Measurements from ENCODE around the gene TCF7L2.

TCF7L2 gene

DNA sequence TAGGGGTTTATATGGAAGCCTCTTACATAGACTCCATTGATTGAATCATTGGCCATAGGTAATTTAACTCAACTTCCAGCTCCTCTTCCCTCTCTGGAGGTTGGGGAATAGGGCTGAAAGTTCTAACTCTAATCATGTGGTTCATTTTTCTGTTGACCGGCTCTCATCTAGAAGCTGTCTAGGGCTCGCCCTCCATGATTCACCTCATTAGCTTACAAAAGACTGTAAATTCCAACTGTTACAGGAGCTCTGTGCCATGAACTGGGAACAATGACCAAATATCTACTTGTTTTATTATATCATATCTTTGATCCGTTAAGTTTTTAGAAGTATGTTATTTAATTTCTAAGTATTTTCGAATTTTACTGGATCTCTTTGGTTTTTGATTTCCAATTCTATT, 263.0 kb downstream of the TCF7L2 start:
- in situ Hi-C loops (cut with MboI; ENCODE audit: low sequenced_read_pairs, unreplicated experiment), result no loop called here
- TF ChIP-seq, protein P1, sequence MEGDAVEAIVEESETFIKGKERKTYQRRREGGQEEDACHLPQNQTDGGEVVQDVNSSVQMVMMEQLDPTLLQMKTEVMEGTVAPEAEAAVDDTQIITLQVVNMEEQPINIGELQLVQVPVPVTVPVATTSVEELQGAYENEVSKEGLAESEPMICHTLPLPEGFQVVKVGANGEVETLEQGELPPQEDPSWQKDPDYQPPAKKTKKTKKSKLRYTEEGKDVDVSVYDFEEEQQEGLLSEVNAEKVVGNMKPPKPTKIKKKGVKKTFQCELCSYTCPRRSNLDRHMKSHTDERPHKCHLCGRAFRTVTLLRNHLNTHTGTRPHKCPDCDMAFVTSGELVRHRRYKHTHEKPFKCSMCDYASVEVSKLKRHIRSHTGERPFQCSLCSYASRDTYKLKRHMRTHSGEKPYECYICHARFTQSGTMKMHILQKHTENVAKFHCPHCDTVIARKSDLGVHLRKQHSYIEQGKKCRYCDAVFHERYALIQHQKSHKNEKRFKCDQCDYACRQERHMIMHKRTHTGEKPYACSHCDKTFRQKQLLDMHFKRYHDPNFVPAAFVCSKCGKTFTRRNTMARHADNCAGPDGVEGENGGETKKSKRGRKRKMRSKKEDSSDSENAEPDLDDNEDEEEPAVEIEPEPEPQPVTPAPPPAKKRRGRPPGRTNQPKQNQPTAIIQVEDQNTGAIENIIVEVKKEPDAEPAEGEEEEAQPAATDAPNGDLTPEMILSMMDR (IDR thresholded peaks at IDR 0.05; ENCODE audit: borderline replicate concordance, control extremely low read depth, extremely low read depth, insufficient read depth, missing control alignments), result no peak

DNA sequence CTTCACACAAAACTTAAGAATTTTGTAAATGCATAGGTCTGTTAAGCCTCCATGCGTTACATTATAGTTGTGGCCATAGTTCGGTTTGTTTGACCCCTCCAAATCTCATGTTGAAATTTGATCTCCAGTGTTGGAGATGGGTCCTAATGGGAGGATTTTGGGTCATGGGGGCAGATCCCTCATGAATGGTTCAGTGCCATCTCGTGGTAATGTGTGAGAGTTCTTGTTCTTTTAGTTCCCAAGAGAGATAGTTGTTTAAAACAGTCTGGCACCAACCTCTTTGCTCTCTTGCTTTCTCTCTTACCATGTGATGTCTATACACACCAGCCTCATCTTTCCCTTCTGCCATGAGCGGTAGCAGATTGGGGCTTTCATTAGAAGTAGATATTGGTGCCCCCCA, 264.3 kb downstream of the TCF7L2 start:
- in situ Hi-C loops (cut with MboI; ENCODE audit: low sequenced_read_pairs, unreplicated experiment), result no loop called here
- DNase-seq (ENCODE audit: low spot score), result no peak
- TF ChIP-seq, protein P1 (IDR thresholded peaks at IDR 0.05; ENCODE audit: borderline replicate concordance, control extremely low read depth, extremely low read depth, insufficient read depth, missing control alignments), result no peak

More for the DNA sequence above, 263.0 kb downstream of the TCF7L2 start:
- DNase-seq (ENCODE audit: low spot score), result no peak

DNA sequence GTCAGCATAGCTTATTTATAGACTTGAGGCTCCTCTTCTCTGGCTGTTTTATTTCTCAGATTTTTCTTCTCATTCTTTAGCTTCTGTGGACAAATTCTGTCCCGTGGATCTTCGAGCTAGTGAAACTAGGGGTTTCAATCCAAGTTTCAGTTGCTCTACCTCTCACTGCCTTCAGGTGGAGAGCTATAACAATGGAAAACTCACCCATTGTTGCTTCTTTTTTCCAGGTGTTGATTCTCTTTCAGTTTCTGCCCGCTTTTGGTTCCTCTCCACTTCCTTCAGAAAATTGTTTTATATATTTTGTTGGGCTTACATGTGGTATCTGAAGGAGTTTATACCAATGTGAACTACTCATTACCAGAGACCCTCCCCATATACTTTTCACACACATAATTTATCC, 266.1 kb downstream of the TCF7L2 start:
- TF ChIP-seq, protein P1 (IDR thresholded peaks at IDR 0.05; ENCODE audit: borderline replicate concordance, control extremely low read depth, extremely low read depth, insufficient read depth, missing control alignments), result no peak
- DNase-seq (ENCODE audit: low spot score), result no peak
- in situ Hi-C loops (cut with MboI; ENCODE audit: low sequenced_read_pairs, unreplicated experiment), result no loop called here

Measured in GM13976 (cell line).